Renal cortical epithelial cell (primary cell): ENCODE measurements around the gene ADAMTS17. TPM values are rescaled to one million over a fixed set of nuclear protein-coding genes. Genes with fewer than 3 reads are reported as not detected.

Experiments
- DNase-seq: peaks from one replicate; pipeline ENCODE4 v3.0.0-alpha.2; 2011; ENCODE audit warnings: low read depth
- total RNA-seq: library from RNA; depleted of rRNA; stranded (reverse); fragments of >200 nt; gene quantifications from 2 replicates; pipeline ENCODE4 v1.2.3, GENCODE V29; 2014

Gene ADAMTS17
- total RNA-seq, 1 donor from 2014 or later, result 1.5 TPM

DNA sequence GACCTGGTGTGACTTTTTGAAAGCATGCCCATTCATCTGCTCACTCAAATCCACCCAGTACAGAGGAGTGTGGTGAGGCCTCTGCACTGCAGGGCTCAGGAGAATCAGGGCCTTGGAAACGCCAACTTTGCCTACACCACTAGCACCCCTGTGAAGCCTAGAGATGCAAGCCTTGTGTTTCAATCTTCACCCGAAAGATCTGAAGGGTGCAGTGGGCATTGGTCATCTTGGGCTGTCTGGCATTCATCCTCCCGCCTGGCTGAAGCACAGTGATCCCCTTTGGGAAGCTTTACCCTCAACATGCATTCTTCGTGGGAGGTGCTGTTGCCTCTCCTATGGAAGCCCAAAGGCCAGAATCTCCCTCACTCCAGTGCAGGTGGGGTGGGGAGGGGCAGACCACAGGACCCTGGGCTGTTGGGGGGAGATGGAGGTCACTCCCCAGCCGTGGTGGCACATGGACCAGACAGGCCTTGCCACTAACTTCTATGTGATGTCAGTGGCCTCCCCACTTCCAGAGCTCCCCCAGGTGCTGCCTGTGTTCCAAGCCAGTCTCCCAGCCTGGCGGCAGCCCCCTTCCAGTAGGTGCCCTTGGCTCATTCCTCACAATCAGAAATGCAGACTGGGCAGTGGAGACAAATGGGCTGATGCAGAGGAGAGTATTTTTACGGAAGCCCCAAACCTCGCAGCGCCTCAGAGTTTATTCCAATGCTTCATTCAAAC is 92.5 kb downstream of the ADAMTS17 start:
- no peak for DNase-seq

DNA sequence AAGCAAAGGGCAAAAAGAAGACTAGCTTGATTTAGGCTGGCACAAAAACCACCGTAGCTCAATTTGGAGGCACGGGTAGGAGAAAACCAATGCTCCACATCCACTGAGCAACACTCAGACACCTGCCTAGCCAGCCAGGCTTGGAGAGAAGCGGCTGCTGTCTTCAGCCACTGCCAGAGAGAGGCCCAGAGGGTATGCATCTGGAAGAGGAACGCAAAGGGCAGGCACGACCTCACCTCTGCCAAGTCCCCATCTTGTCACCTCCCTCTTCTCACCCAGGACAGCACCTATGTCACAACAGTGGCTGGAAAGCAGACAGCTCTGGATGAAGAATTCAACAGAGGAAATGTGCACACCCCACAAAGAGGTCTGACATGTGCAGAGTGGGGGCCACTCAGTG is 93.5 kb downstream of the ADAMTS17 start:
- no peak for DNase-seq

GRCh38 chr15:100247228-100248225 is 94.2 kb downstream of the ADAMTS17 start:
- DNase-seq, result no peak

DNA sequence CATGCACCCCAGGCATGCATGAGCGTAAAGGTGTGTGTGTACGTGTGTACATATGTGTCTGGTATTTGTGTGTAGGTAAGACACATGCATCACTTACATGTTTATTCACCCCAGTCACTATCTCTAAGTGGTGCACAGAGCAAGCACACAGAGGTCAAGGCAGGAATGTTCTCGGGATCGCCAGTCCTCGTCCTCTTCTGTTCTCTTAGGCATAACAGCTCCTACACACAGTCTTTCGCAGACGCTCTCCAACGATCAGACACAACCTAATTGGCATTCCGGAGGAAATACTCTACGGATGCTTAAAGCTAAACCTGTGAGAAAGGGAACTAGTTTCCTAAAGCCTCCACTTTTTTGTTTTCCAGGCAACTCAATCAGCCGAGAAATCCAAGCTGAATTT is 95.9 kb downstream of the ADAMTS17 start:
- DNase-seq, result no peak

GRCh38 chr15:100245487-100245820 is 96.3 kb downstream of the ADAMTS17 start:
- DNase-seq, result no peak

GRCh38 chr15:100244796-100245486 is 96.8 kb downstream of the ADAMTS17 start:
- peak; percentile 63 for DNase-seq

GRCh38 chr15:100242989-100243388 is 98.8 kb downstream of the ADAMTS17 start:
- no peak for DNase-seq

DNA sequence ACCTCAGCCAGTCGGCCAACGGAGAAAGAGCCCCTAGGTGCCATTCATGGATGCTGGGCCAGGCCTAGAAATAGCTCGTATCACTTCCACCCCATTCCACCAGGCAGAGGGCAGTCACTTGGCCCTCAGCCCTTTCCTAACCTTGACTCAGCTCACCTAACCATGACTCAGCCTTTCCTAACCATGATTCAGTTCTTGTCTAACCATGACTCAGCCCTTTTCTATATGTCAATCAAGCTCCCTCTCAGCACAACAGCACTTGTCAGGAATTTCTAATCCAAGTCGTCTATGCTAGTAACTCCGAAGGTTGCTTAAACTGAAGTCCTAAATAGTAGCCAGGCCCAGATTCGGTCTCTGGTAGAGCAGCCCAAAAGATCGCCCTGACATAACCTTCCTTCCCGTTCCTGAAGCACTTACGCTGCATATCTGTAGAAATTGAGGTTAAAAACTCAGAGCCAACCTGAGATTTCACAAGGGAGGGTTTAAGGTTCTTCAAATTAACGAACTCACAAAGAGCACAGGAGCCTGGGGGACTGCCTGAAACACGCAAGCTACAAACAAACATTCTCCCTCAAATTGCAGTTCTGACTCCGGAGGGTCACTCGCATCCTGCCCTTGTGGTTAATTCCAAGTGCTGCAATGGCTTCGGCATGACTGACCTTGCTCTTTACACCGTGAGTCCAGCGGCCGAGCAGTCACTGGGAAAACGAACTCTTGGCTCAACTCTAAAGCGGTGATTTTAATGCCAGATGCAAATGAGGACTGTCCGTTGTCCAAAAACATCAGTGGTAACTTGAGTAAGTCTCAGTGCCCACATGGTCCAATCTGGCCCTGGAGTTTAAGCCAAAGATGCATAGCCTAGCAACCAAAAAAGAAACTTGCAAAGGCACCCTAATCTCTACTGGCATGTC is 99.9 kb downstream of the ADAMTS17 start:
- DNase-seq, result peak; percentile 93

GRCh38 chr15:100236981-100237720 is 104.6 kb downstream of the ADAMTS17 start:
- DNase-seq, result no peak

DNA sequence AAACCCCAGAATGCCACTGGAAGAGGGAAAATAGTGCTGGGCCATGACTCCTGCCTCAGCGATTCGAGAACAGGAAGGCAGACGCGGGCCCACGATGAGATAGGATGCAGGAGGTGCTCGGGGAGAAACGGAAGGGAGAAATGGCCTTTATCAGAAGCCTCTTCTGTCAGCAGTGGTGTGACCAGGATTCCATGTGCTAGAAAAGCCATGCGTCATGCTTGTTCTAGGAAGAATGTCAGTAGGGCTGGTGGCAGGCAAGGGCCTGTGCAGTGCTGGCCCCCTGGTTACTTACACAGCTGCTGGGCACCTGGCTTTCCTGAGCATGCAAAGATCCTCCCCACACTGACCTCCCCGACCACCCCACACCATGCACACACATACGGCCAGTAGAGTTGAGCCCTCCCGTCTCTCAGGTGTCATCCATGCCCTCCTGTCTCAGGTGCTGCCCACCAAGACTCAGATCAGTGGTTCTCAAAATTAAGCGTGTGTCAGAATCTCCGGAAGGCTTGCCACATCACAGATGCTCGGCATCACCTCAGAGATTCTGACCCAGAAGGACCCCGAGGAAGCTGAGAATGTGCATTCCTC is 106.7 kb downstream of the ADAMTS17 start:
- no peak for DNase-seq

DNA sequence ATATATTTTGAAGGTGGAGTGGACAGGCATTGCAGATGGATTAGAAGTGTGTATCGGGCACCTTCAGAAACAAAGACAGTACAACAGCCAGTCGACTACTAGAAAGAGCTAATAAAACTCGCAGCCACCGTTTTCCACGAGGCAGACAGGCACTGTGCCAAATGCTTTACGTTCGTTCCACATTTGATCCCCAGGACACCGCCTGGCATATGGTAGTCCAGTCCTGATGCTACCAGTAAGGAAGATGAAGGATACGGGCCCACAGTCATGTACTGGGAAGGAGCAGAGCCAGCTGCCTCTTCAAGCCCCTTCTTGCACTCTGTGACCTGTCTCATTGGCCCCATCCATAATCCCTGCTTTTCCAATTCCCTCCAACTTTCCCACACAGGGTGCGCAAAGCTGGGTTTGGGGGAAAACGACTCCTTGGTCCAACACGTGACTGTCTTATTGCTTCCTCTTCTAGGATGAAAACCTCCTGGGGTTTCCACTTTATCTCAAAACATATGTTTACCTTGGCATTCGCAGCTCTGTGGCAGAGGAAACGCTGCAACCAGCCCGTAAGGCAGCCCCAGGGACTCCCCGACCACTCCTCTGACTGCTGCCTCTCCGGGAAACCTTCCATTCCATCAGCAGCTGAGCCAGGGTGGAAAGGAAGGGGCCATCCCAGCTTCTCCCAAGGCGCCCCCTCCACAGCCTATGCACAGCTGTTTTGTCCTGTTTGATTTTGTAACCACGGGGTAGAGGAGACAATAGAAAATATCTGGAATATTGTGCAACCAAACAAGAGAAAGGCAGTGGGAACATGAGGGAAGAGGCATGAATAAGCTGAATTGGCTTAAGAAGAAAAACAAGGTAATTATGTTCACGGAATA is 107.4 kb downstream of the ADAMTS17 start:
- DNase-seq, result no peak

DNA sequence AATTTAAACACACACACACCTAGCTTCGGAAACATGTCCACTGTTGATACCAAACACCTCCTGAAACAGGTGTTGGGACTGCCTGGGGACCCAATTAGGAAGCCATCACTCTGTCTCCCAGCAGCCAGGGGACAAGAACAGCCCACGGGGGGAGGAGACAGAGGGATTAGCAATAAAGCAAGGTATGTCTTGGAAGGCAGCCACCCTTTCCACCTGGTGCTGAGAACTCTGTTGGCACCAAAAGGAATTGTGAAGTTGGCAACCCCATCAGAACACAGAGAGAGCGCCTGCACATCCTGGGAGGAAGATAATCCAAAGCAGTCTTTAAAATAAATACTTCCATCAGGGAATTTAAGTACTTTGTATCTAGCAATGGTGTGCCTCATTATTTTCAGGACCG is 111.0 kb downstream of the ADAMTS17 start:
- DNase-seq, result no peak

GRCh38 chr15:100229181-100230163 is 112.3 kb downstream of the ADAMTS17 start:
- no peak for DNase-seq

DNA sequence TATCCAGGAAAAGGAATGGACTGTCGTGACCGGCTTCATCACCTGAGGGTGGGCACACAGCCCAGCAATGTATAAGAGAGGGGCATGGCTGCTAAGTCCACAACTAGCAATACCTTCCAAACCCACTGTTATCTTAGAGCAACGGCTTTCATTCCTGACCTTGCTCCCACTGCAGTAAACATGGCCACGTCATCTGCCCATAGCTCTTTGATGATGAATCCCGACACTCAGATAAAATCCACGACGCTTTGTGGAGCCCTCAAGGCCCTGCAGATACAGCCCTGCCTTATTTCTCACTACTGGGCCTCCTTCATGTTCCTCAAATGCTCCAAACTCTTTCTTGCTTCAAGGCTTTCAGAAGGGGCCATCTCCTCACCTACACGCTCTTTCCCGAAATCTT is 114.0 kb downstream of the ADAMTS17 start:
- DNase-seq, result no peak

- DNase-seq, result no peak
Measured at GRCh38 chr15:100226107-100226506, 115.7 kb downstream of the ADAMTS17 start.

DNA sequence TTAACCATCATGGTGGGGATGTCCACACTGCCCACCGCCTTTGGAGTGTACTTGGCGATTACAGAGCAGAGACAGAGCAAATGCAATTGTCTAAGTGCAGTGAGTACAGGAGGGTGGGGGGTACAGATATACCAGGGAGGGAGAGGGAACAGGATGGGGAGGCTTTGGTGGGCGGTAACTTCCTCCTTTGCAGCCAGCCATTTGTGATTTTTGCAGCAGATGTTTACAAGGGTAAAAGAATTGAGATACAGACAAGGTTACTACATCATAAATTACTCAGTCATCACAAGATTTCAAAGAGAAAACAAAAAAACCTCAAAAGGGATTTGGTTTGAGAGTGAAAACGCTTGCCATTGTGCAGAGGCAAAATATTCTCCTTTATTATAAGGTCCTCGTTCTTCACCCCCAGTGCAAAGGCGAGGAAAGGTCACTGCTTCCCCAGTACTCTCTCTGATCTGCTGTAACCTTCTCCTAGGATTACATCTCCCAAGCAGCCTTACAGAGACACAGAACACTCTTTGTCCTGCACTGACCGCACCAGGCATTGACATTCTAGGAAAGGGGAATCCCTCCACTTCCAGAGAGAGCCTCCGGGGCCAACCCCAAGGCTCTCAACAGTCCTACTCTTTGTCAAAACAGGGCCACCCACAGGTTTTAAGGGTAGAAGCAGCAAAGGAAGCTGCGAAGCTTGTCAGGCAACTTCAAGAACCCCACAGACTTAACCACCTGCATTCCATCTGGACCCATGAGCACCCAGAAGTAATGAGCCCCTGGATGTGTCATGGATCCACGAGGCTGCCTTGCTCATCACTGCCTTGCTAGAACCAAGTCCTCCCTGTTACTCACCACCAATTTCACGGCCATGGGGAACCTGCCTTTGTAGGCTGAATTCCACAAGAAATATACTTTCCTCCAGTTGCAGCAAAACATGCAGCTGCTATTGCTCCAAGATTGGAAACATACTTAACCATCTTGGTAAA is 117.3 kb downstream of the ADAMTS17 start:
- no peak for DNase-seq

- DNase-seq, result no peak
Measured at GRCh38 chr15:100222349-100222715, 119.4 kb downstream of the ADAMTS17 start.
